HepG2 (cell line): ENCODE results near the gene C1QTNF1. TPM values are rescaled to one million over a fixed set of nuclear protein-coding genes. Genes with fewer than 3 reads are reported as not detected.

ENCODE experiments used
- CREB3 ChIP-seq: sonication (generic); formaldehyde crosslinking; IDR thresholded peaks from 2 replicates; pipeline ENCODE4 v1.5.0; 2020; ENCODE audit warnings: missing genetic modification reagents
- GLI4 ChIP-seq: sonication (generic); formaldehyde crosslinking; IDR thresholded peaks from 2 replicates; pipeline ENCODE4 v1.5.1; 2020; ENCODE audit warnings: missing genetic modification reagents, mild to moderate bottlenecking, moderate library complexity, borderline replicate concordance
- HOXA5 ChIP-seq: sonication (generic); formaldehyde crosslinking; IDR thresholded peaks from 2 replicates; pipeline ENCODE4 v1.4.0; 2020; ENCODE audit warnings: missing genetic modification reagents
- HOXA7 ChIP-seq: sonication (generic); formaldehyde crosslinking; IDR thresholded peaks from 2 replicates; pipeline ENCODE4 v1.8.1; 2022; ENCODE audit warnings: mild to moderate bottlenecking, missing genetic modification reagents, moderate library complexity
- KAT2B ChIP-seq: fragments of 150-350 bp; IDR thresholded peaks from 2 replicates; pipeline ENCODE4 v1.6.1; 2014; ENCODE audit warnings: low read depth, low read length, borderline replicate concordance
- PLSCR1 ChIP-seq: sonication (generic); formaldehyde crosslinking; IDR thresholded peaks from 2 replicates; pipeline ENCODE4 v1.5.0; 2020; ENCODE audit warnings: missing genetic modification reagents, mild to moderate bottlenecking, borderline replicate concordance
- REXO4 ChIP-seq: sonication (generic); formaldehyde crosslinking; IDR thresholded peaks from 2 replicates; pipeline ENCODE4 v1.8.0; 2022; ENCODE audit warnings: missing genetic modification reagents, mild to moderate bottlenecking, borderline replicate concordance
- WIZ ChIP-seq: sonication (generic); formaldehyde crosslinking; IDR thresholded peaks from 2 replicates; pipeline ENCODE4 v1.5.1; 2020; ENCODE audit warnings: mild to moderate bottlenecking, missing genetic modification reagents
- ZFP41 ChIP-seq: sonication (generic); formaldehyde crosslinking; IDR thresholded peaks from 2 replicates; pipeline ENCODE4 v1.4.0; 2020; ENCODE audit warnings: mild to moderate bottlenecking, missing genetic modification reagents, borderline replicate concordance
- ZNF253 ChIP-seq: sonication (generic); formaldehyde crosslinking; IDR thresholded peaks from 2 replicates; pipeline ENCODE4 v1.8.0; 2022; ENCODE audit warnings: mild to moderate bottlenecking, missing genetic modification reagents, borderline replicate concordance
- ZNF276 ChIP-seq: sonication (generic); formaldehyde crosslinking; IDR thresholded peaks from 2 replicates; pipeline ENCODE4 v1.4.0; 2020; ENCODE audit warnings: mild to moderate bottlenecking, low read depth, missing genetic modification reagents
- ZNF296 ChIP-seq: sonication (generic); formaldehyde crosslinking; conservative IDR thresholded peaks from 2 replicates; pipeline ENCODE4 v1.5.0; 2020; ENCODE audit warnings: mild to moderate bottlenecking, missing genetic modification reagents
- ZNF775 ChIP-seq: sonication (generic); formaldehyde crosslinking; IDR thresholded peaks from 2 replicates; pipeline ENCODE4 v1.4.0; 2020; ENCODE audit warnings: missing genetic modification reagents, mild to moderate bottlenecking, moderate library complexity, borderline replicate concordance
- polyA plus RNA-seq, 8 experiments: library from polyadenylated mRNA; depleted of rRNA in 3 of 8; stranded (reverse) in 7 of 8; unstranded in 1 of 8; fragments of >200 nt; fragmentation: Illumina TruSeq in 4 of 8; extraction: Trizol in 4 of 8; gene quantifications; 2 replicates each; pipeline versions ENCODE4 v1.2.1 to v1.2.3, GENCODE V29; 2011 to 2016; ENCODE audit warnings: low read depth in 4 of 8, missing spikeins in 1 of 8, mixed read lengths in 1 of 8; ENCODE audit not compliant: insufficient read depth in 1 of 8
- total RNA-seq, 5 experiments: library from RNA; depleted of rRNA; stranded (reverse); fragments of >200 nt; fragmentation: Illumina TruSeq; extraction: Trizol; gene quantifications; 2 replicates each; pipeline ENCODE4 v1.2.3, GENCODE V29; 2016; ENCODE audit warnings: low read depth in 1 of 5
- TF ChIP-seq, protein P1 (sequence below): sonication (generic); formaldehyde crosslinking; IDR thresholded peaks from 2 replicates; pipeline ENCODE4 v1.5.1; 2020; ENCODE audit warnings: mild to moderate bottlenecking, missing genetic modification reagents
- TF ChIP-seq, protein P2 (sequence below): sonication (generic); formaldehyde crosslinking; IDR thresholded peaks from 2 replicates; pipeline ENCODE4 v1.4.0; 2020; ENCODE audit warnings: missing genetic modification reagents, borderline replicate concordance
- TF ChIP-seq, protein P3 (sequence below): sonication (generic); formaldehyde crosslinking; IDR thresholded peaks from 2 replicates; pipeline ENCODE4 v1.4.0; 2020; ENCODE audit warnings: missing genetic modification reagents
- TF ChIP-seq, protein P4 (sequence below): sonication (generic); formaldehyde crosslinking; IDR thresholded peaks from 2 replicates; pipeline ENCODE4 v1.5.0; 2020; ENCODE audit warnings: missing genetic modification reagents

C1QTNF1 gene
- total and polyA plus RNA-seq, 2 of the 13 experiments (the other 11 are each of a cell fraction or from before 2014, with no cell fraction given) = 0.18 to 0.86 TPM

DNA sequence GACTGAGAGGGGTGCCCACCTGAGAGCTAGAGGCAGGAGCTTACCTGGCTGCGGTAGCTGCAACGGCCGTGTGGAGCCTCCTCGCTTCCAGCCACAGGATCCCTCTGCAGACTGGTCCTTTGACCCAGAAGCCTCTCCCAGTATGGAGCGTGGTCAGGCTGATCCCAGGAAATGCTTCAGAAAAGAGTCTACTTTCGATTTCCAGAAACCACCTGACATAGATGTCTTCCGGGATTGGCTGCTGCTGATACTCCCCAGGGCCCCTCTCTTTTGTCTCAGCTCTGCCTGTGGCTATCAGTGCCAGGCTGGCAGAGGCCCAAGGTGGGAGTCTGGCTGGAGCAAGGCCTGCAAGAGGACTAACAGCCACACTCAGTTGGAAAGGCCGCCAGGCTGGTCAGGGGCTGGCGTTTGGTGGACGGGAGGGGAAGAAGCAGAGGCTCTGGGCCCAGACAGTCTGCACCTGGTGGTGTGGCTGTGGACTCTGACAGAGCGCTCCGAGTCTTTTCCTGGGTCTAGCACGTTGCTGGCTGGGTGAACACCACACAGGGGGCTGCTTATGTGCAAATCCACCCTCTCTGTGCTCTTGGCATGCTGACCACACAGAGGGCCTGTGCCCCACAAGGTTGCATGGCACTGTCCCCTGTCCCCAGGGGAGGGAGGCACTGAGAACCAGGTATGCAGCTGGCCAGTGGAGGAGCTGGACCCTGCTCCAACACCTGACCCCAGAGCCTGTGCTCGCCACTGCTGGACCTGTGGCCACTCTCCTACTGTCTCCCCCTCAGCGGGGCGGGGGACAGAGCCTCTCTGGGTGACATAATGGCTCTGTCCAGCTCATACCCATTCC lies 44.0 kb upstream of the C1QTNF1 start, which contains the start of gene LGALS3BP (continued):
- TF ChIP-seq, protein P1, sequence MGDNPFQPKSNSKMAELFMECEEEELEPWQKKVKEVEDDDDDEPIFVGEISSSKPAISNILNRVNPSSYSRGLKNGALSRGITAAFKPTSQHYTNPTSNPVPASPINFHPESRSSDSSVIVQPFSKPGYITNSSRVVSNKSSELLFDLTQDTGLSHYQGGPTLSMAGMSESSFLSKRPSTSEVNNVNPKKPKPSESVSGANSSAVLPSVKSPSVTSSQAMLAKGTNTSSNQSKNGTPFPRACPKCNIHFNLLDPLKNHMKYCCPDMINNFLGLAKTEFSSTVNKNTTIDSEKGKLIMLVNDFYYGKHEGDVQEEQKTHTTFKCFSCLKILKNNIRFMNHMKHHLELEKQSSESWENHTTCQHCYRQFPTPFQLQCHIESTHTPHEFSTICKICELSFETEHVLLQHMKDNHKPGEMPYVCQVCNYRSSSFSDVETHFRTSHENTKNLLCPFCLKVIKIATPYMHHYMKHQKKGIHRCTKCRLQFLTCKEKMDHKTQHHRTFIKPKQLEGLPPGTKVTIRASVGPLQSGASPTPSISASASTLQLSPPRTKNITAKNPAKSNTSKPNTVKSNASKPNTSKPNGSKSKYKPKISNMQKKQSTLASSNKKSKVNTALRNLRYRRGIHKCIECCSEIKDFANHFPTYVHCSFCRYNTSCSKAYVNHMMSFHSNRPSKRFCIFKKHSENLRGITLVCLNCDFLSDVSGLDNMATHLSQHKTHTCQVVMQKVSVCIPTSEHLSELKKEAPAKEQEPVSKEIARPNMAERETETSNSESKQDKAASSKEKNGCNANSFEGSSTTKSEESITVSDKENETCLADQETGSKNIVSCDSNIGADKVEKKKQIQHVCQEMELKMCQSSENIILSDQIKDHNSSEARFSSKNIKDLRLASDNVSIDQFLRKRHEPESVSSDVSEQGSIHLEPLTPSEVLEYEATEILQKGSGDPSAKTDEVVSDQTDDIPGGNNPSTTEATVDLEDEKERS = no peak
- TF ChIP-seq REXO4 (CRISPR knock-in tag) (no peak), HOXA7 (CRISPR knock-in tag) (0 out of 2 replicates have a peak, but pooled peaks have one; percentile 8), ZNF253 (0 out of 2 replicates have a peak, but pooled peaks have one; percentile 77), KAT2B (no peak), ZFP41 (peak; percentile 20; the same call in 1 of the 2 replicates), ZNF296 (peak; percentile 97), HOXA5 (CRISPR knock-in tag) (no peak), ZNF276 (CRISPR knock-in tag) (no peak), CREB3 (0 out of 2 replicates have a peak, but pooled peaks have one; percentile 6), PLSCR1 (CRISPR knock-in tag) (peak; percentile 85; the same call in 1 of the 2 replicates), WIZ (CRISPR knock-in tag) (peak; percentile 66; the same call in 1 of the 2 replicates), GLI4 (CRISPR knock-in tag) (peak; percentile 90; the same call in 1 of the 2 replicates), ZNF775 (no peak; the same call in 1 of the 2 replicates)
- TF ChIP-seq, protein P2, sequence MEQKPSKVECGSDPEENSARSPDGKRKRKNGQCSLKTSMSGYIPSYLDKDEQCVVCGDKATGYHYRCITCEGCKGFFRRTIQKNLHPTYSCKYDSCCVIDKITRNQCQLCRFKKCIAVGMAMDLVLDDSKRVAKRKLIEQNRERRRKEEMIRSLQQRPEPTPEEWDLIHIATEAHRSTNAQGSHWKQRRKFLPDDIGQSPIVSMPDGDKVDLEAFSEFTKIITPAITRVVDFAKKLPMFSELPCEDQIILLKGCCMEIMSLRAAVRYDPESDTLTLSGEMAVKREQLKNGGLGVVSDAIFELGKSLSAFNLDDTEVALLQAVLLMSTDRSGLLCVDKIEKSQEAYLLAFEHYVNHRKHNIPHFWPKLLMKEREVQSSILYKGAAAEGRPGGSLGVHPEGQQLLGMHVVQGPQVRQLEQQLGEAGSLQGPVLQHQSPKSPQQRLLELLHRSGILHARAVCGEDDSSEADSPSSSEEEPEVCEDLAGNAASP (CRISPR knock-in tag) = peak; percentile 48; the same call in 1 of the 2 replicates
- TF ChIP-seq, protein P3, sequence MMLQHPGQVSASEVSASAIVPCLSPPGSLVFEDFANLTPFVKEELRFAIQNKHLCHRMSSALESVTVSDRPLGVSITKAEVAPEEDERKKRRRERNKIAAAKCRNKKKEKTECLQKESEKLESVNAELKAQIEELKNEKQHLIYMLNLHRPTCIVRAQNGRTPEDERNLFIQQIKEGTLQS (CRISPR knock-in tag) = no peak; the same call in 1 of the 2 replicates
- TF ChIP-seq, protein P4, sequence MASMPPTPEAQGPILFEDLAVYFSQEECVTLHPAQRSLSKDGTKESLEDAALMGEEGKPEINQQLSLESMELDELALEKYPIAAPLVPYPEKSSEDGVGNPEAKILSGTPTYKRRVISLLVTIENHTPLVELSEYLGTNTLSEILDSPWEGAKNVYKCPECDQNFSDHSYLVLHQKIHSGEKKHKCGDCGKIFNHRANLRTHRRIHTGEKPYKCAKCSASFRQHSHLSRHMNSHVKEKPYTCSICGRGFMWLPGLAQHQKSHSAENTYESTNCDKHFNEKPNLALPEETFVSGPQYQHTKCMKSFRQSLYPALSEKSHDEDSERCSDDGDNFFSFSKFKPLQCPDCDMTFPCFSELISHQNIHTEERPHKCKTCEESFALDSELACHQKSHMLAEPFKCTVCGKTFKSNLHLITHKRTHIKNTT = 0 out of 2 replicates have a peak, but pooled peaks have one; percentile 88
